ENCODE measurements around the gene KMT2C. TPM values are rescaled to one million over a fixed set of nuclear protein-coding genes. Genes with fewer than 3 reads are reported as not detected.

KMT2C gene
- total and polyA plus RNA-seq, 2 of the 8 experiments (the other 6 are each of a cell fraction or from before 2014, with no cell fraction given): 9.1 to 40.8 TPM

DNA sequence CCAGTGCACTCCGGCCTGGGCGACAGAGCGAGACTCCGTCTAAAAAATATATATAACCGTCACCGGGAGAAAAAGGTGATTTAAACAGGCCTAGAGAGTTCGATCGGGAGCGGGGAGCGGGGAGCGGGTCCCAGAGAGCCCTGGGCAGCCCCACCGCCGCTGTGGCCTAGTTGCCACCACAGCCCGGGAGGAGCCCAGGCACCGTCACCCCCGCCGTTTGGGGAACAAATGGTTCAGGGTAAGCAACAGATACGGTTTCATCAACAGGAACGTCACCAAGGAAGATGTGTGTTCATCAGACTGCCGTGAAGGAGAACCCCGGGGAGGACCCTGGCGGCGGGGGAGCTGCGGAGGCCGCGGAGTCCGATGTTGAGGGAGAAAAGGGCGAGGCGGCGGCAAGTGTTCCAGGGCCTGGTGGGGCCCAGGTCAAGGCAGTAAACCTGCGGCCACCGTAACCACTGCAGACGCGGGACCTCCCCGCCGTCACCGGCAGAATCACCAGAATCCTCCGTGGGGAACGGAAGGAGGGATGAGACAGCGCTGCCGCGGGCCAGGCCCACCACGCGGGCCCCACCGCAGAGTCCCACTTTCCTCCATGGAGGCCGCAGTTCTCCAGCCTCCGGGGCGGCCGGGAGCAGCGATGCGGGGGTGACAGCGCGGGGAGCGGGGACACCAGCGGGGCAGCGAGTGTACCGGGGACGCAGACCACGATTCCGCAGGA, 306.9 kb downstream of the KMT2C start:
- Histone ChIP-seq H3K4me1 (replicated peaks in 1 of 4; ENCODE audit: control insufficient read depth in 3 of 4, insufficient read depth in 4 of 4, low read length in 3 of 4) (no peaks in the 10 kb centered on the region; a peak in 1 of 7 replicates), H4K20me1 (replicated peaks in 1 of 2; ENCODE audit: control insufficient read depth in 1 of 2, insufficient read depth in 2 of 2, low read length in 2 of 2) (peaks cover 2 to 6% of the 10 kb centered on the region in 2 experiments), H3K79me1 (ENCODE audit: low read depth, low read length) (no peaks in the 10 kb centered on the region), H3K4me3 (ENCODE audit: extremely low read depth in 1 of 4, insufficient read depth in 2 of 4, low read depth in 3 of 4, low read length in 4 of 4) (no peak overlapping the region), H4K5ac (ENCODE audit: insufficient read length, low read depth, low read length) (no peak overlapping the region), H4K91ac (replicated peaks; ENCODE audit: insufficient read length, low read length) (no peak overlapping the region), H3K27me3 (replicated peaks in 1 of 4; ENCODE audit: control insufficient read depth in 3 of 4, extremely low read depth in 1 of 4, insufficient read depth in 3 of 4, low read length in 3 of 4) (no peaks in the 10 kb centered on the region), H4K8ac (ENCODE audit: extremely low read depth, insufficient read depth, low read length) (no peak overlapping the region), H3K9ac (replicated peaks in 1 of 4; ENCODE audit: extremely low read depth in 1 of 4, low read depth in 3 of 4, low read length in 3 of 4) (no peak overlapping the region), H2BK12ac (ENCODE audit: low read depth, low read length) (no peak overlapping the region), H3K79me2 (ENCODE audit: control insufficient read depth in 1 of 2, insufficient read depth in 2 of 2, low read length in 2 of 2) (no peaks in the 10 kb centered on the region), H3K23me2 (ENCODE audit: low read depth, low read length) (no peaks in the 10 kb centered on the region), H2BK120ac (replicated peaks; ENCODE audit: low read depth, low read length) (no peak overlapping the region), H2BK5ac (ENCODE audit: low read depth, low read length) (no peak overlapping the region), H2BK20ac (ENCODE audit: low read length) (no peak overlapping the region), H2BK15ac (ENCODE audit: low read length) (no peak overlapping the region), H3K36me3 (ENCODE audit: control insufficient read depth in 2 of 4, insufficient read depth in 4 of 4, low read length in 3 of 4) (peaks cover 0 to 27% (median 10%) of the 10 kb centered on the region in 4 experiments; a peak in 7 of 8 replicates), H2AFZ (ENCODE audit: low read length) (no peak overlapping the region), H3K27ac (ENCODE audit: low read depth, low read length) (no peak overlapping the region), H3K56ac (replicated peaks; ENCODE audit: insufficient read length, low read depth, low read length) (no peak overlapping the region), H3K4me2 (ENCODE audit: insufficient read depth in 1 of 2, low read depth in 2 of 2, low read length in 2 of 2) (no peak overlapping the region), H3K9me3 (ENCODE audit: insufficient read depth in 2 of 2, low read depth in 1 of 2, low read length in 1 of 2) (peaks cover 0 to 23% of the 10 kb centered on the region in 2 experiments; a peak in 2 of 4 replicates), H3K18ac (ENCODE audit: extremely low read depth, low read length) (no peak overlapping the region), H3K23ac (ENCODE audit: insufficient read length) (no peak overlapping the region), H3K14ac (ENCODE audit: insufficient read length) (no peak overlapping the region), H2AK5ac (ENCODE audit: low read depth, low read length) (no peak overlapping the region), H3K4ac (replicated peaks; ENCODE audit: insufficient read length, low read depth, low read length) (no peak overlapping the region)
- 96% methylated on average over 58 of the region's 60 CpGs; no CpG with 5 or more reads in 1 of the 2 experiments for WGBS, 2 experiments (ENCODE audit: extremely low coverage in 1 of 2, insufficient coverage in 1 of 2, insufficient read length in 1 of 2, insufficient replicate concordance in 2 of 2, low coverage in 1 of 2, low lambda C conversion rate in 2 of 2, missing lambda C conversion rate in 1 of 2)
- FAIRE-seq: no peak
- ChIA-PET POLR2A (ENCODE audit: partially characterized antibody) (no interaction called here), CTCF (ENCODE audit: partially characterized antibody) (interaction anchor here (0.9 kb wide), 1 partner anchor 347 kb away, joined by 3 read pairs; no protein-coding TSS in a partner anchor)
- DNase-seq (ENCODE audit: low read depth in 1 of 2, low spot score in 2 of 2): no peak
- no peak for TF ChIP-seq ASH2L (IDR thresholded peaks at IDR 0.05; ENCODE audit: low read length)
- TF ChIP-seq SIX5 (IDR thresholded peaks at IDR 0.05; ENCODE audit: low read depth, low read length): no peak
- no peak for TF ChIP-seq FOSL1 (IDR thresholded peaks at IDR 0.05; ENCODE audit: insufficient read depth, low read depth, low read length)
- TF ChIP-seq, protein P1, sequence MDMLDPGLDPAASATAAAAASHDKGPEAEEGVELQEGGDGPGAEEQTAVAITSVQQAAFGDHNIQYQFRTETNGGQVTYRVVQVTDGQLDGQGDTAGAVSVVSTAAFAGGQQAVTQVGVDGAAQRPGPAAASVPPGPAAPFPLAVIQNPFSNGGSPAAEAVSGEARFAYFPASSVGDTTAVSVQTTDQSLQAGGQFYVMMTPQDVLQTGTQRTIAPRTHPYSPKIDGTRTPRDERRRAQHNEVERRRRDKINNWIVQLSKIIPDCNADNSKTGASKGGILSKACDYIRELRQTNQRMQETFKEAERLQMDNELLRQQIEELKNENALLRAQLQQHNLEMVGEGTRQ (IDR thresholded peaks at IDR 0.05; ENCODE audit: low read length): no peak
- no peak for TF ChIP-seq TCF12 (IDR thresholded peaks at IDR 0.05; ENCODE audit: low read depth, low read length)
- no peak for TF ChIP-seq SIRT6 (IDR thresholded peaks at IDR 0.05; ENCODE audit: low read length)
- no peak for TF ChIP-seq SUZ12 (IDR thresholded peaks at IDR 0.05; ENCODE audit: low read length)

Data from H1 (cell line).